ENCODE results near the gene NSFL1C.

NSFL1C gene

GRCh38 chr20:1394686-1395085, 72.0 kb downstream of the NSFL1C start:
- Histone ChIP-seq H3K27me3 (peaks cover 0 to 13% of the 10 kb centered on the region in 2 donors), H3K9me3 (no peaks in the 10 kb centered on the region), H3K36me3 (no peaks in the 10 kb centered on the region), H3K27ac (no peak overlapping the region), H3K4me1 (peaks cover 0 to 34% (median 27%) of the 10 kb centered on the region in 4 donors), H3K4me3 (no peak overlapping the region)
- intact Hi-C loops (cut with DNase I; ENCODE audit: low total_unique reads), result loop anchor here (5.0 kb wide), 2 partner anchors 72 to 73 kb away; partner anchors contain the start of gene NSFL1C
- no peak for DNase-seq
- no peak for TF ChIP-seq CTCF (IDR thresholded peaks at IDR 0.05)

- H3K4me1 ChIP-seq, result peaks cover 0 to 46% (median 38%) of the 10 kb centered on the region in 4 donors
- intact Hi-C loops (cut with DNase I; ENCODE audit: low total_unique reads), result loop anchor here (5.0 kb wide), 2 partner anchors 71 to 74 kb away; partner anchors contain the start of gene NSFL1C
- no peaks in the 10 kb centered on the region for H3K9me3 ChIP-seq
Observed at GRCh38 chr20:1393507-1393882, 73.2 kb downstream of the NSFL1C start.

GRCh38 chr20:1392693-1393506, 73.7 kb downstream of the NSFL1C start, which contains the start of gene FKBP1A:
FKBP1A (minus strand) TSS chr20:1393054; CDS start chr20:1392998, 56 bp downstream.
- H3K27me3 ChIP-seq, result peaks cover 0 to 4% of the 10 kb centered on the region in 2 donors

More at GRCh38 chr20:1393507-1393882, 73.2 kb downstream of the NSFL1C start:
- Histone ChIP-seq H3K36me3 (no peaks in the 10 kb centered on the region), H3K27me3 (peaks cover 0 to 10% of the 10 kb centered on the region in 2 donors), H3K4me3 (peak overlapping the region; percentile 70 to 84), H3K27ac (peak overlapping the region; percentile 71 to 72)
- DNase-seq, result no peak
- no peak for TF ChIP-seq CTCF (IDR thresholded peaks at IDR 0.05)

GRCh38 chr20:1392443-1392692, 74.3 kb downstream of the NSFL1C start:
- peak overlapping the region; percentile 71 to 72 for H3K27ac ChIP-seq
- no peak for DNase-seq
- no peak for TF ChIP-seq CTCF (IDR thresholded peaks at IDR 0.05)
- H3K36me3 ChIP-seq, result no peaks in the 10 kb centered on the region
- H3K27me3 ChIP-seq, result peaks cover 0 to 3% of the 10 kb centered on the region in 2 donors
- peaks cover 0 to 47% (median 40%) of the 10 kb centered on the region in 4 donors for H3K4me1 ChIP-seq
- intact Hi-C loops (cut with DNase I; ENCODE audit: low total_unique reads), result loop anchor here (5.0 kb wide), 2 partner anchors 70 to 75 kb away; partner anchors contain the start of gene NSFL1C
- no peaks in the 10 kb centered on the region for H3K9me3 ChIP-seq
- H3K4me3 ChIP-seq, result peak overlapping the region; percentile 70 to 84

More at GRCh38 chr20:1392693-1393506, 73.7 kb downstream of the NSFL1C start, which contains the start of gene FKBP1A:
- intact Hi-C loops (cut with DNase I; ENCODE audit: low total_unique reads), result loop anchor here (5.0 kb wide), 2 partner anchors 71 to 74 kb away; partner anchors contain the start of gene NSFL1C
- no peaks in the 10 kb centered on the region for H3K9me3 ChIP-seq
- H3K27ac ChIP-seq, result peak within 1 kb of the TSS; percentile 71 to 72
- peak; percentile 85 to 94 for DNase-seq
- H3K36me3 ChIP-seq, result no peaks in the 10 kb centered on the region
- peak; percentile 17 to 26 for TF ChIP-seq CTCF (IDR thresholded peaks at IDR 0.05)
- H3K4me1 ChIP-seq, result peaks cover 0 to 47% (median 38%) of the 10 kb centered on the region in 4 donors
- H3K4me3 ChIP-seq, result peak within 1 kb of the TSS; percentile 70 to 84
